ENCODE results near the gene ERCC6L2. TPM values are rescaled to one million over a fixed set of nuclear protein-coding genes. Genes with fewer than 3 reads are reported as not detected.

Gene ERCC6L2
- total and polyA plus RNA-seq, 2 of the 8 experiments (the other 6 are each of a cell fraction or from before 2014, with no cell fraction given), result 9.8 to 50.0 TPM

- TF ChIP-seq, protein P1, sequence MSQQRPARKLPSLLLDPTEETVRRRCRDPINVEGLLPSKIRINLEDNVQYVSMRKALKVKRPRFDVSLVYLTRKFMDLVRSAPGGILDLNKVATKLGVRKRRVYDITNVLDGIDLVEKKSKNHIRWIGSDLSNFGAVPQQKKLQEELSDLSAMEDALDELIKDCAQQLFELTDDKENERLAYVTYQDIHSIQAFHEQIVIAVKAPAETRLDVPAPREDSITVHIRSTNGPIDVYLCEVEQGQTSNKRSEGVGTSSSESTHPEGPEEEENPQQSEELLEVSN (IDR thresholded peaks at IDR 0.05), result no peak
- no peak for TF ChIP-seq KDM4A (IDR thresholded peaks at IDR 0.05; ENCODE audit: low read depth, low read length, severe bottlenecking)
- no peak for TF ChIP-seq CTBP2 (IDR thresholded peaks at IDR 0.05; ENCODE audit: borderline replicate concordance, insufficient read depth, insufficient read length, low read length)
- no peak for TF ChIP-seq EGR1 (IDR thresholded peaks at IDR 0.05; ENCODE audit: borderline replicate concordance, low read depth, low read length)
- TF ChIP-seq TEAD4 (IDR thresholded peaks at IDR 0.05; ENCODE audit: low read depth, low read length), result no peak
Observed at GRCh38 chr9:95870906-95871305, 4.6 kb upstream of the ERCC6L2 start (continued).
